ENCODE measurements around the gene GALNT12. TPM values are rescaled to one million over a fixed set of nuclear protein-coding genes. Genes with fewer than 3 reads are reported as not detected.

GALNT12 gene
- total RNA-seq, 4 donors from 2014 or later, result 17.5 to 25.9 (median 21.1) TPM

DNA sequence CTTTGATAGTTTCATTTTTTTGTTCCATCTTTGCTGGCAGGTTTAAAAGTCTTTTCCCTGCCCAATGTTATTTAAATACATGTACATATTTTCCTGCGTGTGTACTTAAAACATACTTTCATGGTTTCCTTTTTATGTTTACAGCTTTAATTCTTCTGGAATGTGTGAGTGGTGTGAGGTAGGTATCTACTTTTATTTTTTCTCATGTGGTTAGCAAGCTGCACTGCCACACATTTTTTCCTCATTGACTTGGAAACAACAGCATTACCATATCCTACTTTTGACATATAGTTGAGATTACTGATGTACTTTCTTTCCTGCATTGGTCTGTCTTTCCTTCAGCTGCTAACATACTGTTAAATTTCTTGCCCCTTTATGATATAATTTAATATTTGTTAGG, 84.8 kb downstream of the GALNT12 start:
- 37 to 60% methylated on average over 1 of the region's 1 CpG for WGBS, 2 donors
- no peaks in the 10 kb centered on the region for H3K27me3 ChIP-seq
- TF ChIP-seq, protein P1, sequence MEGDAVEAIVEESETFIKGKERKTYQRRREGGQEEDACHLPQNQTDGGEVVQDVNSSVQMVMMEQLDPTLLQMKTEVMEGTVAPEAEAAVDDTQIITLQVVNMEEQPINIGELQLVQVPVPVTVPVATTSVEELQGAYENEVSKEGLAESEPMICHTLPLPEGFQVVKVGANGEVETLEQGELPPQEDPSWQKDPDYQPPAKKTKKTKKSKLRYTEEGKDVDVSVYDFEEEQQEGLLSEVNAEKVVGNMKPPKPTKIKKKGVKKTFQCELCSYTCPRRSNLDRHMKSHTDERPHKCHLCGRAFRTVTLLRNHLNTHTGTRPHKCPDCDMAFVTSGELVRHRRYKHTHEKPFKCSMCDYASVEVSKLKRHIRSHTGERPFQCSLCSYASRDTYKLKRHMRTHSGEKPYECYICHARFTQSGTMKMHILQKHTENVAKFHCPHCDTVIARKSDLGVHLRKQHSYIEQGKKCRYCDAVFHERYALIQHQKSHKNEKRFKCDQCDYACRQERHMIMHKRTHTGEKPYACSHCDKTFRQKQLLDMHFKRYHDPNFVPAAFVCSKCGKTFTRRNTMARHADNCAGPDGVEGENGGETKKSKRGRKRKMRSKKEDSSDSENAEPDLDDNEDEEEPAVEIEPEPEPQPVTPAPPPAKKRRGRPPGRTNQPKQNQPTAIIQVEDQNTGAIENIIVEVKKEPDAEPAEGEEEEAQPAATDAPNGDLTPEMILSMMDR (IDR thresholded peaks at IDR 0.05), result no peak
- no peak for TF ChIP-seq POLR2A (IDR thresholded peaks at IDR 0.05)
- no peaks in the 10 kb centered on the region for H3K36me3 ChIP-seq
- peaks cover 0 to 18% (median 0%) of the 10 kb centered on the region in 3 donors for H3K4me1 ChIP-seq
- intact Hi-C loops (cut with DNase I), result no loop called here
- DNase-seq, result no peak
- H3K4me3 ChIP-seq, result no peak overlapping the region
- H3K27ac ChIP-seq, result no peak overlapping the region
- H3K9me3 ChIP-seq, result no peaks in the 10 kb centered on the region

DNA sequence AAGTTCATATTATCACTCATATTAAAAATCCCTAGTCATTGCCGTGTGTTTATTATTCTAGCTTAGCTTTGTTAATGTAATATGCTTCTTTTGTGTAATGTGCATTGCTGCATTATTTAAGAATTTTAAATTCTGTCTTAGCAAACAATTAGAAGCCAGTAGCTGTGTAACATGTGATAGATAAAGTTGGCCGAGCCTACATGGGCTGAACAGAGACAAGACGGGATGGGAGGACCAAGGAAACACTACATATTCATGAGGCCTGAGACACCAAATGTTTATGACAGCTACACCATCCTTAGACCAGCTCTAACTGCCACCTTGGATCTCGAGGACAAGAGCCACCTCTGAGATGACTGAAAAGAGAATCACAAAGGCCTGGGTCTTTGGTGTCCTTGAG, 85.2 kb downstream of the GALNT12 start:
- TF ChIP-seq, protein P1 (IDR thresholded peaks at IDR 0.05), result no peak
- TF ChIP-seq POLR2A (IDR thresholded peaks at IDR 0.05), result no peak
- Histone ChIP-seq H3K27me3 (no peaks in the 10 kb centered on the region), H3K27ac (no peak overlapping the region), H3K4me3 (no peak overlapping the region), H3K4me1 (peaks cover 0 to 14% (median 0%) of the 10 kb centered on the region in 3 donors), H3K36me3 (no peaks in the 10 kb centered on the region), H3K9me3 (no peaks in the 10 kb centered on the region)
- intact Hi-C loops (cut with DNase I), result no loop called here
- 61 to 69% methylated on average over 4 of the region's 4 CpGs for WGBS, 2 donors
- no peak for DNase-seq

DNA sequence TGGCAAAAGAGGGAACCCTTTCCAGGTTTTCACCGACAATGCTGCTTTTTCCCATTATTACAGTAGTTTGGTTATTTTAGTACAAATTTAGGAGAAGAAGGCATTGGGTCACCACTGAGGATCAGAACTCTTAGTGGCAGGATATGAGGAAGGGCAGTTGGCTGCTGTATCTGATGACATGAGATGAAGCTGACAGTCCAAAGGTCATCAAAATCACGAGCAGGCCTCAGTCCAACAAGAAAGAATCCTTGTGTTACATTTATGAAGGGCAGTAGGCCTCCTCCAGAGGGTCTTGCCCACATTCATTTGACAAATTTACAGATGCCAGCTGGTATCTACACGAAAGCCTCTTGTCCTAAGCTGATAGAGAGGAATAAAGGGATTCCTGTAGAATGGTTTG, 86.7 kb downstream of the GALNT12 start:
- H3K27ac ChIP-seq, result no peak overlapping the region
- intact Hi-C loops (cut with DNase I), result no loop called here
- TF ChIP-seq POLR2A (IDR thresholded peaks at IDR 0.05), result no peak
- TF ChIP-seq, protein P1 (IDR thresholded peaks at IDR 0.05), result no peak
- no peak for DNase-seq
- H3K4me3 ChIP-seq, result no peak overlapping the region
- WGBS, 2 donors, result 74 to 80% methylated on average over 3 of the region's 3 CpGs
- H3K9me3 ChIP-seq, result no peaks in the 10 kb centered on the region
- no peaks in the 10 kb centered on the region for H3K27me3 ChIP-seq
- no peaks in the 10 kb centered on the region for H3K36me3 ChIP-seq
- peaks cover 0 to 3% (median 0%) of the 10 kb centered on the region in 3 donors for H3K4me1 ChIP-seq

DNA sequence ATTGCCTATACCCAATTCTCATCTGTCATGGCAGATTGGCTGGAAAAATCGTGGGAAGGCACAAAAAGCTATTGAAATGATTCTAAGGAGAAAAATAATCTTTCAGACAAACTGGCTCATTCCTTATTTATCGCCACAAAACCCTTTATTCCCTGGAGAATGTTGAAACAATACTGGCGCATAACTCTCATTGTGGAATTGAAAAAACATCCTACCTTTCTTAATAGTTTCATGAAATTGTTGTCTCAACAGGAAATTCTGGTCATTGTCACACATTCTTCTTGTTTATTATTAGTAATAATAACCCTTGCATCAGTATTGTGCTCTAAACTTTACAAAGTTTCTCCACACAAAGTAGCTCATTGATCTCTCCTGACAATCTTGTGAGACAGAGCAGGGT, 87.3 kb downstream of the GALNT12 start:
- no peak overlapping the region for H3K27ac ChIP-seq
- intact Hi-C loops (cut with DNase I), result no loop called here
- 70% methylated on average over 3 of the region's 3 CpGs for WGBS, 2 donors

DNA sequence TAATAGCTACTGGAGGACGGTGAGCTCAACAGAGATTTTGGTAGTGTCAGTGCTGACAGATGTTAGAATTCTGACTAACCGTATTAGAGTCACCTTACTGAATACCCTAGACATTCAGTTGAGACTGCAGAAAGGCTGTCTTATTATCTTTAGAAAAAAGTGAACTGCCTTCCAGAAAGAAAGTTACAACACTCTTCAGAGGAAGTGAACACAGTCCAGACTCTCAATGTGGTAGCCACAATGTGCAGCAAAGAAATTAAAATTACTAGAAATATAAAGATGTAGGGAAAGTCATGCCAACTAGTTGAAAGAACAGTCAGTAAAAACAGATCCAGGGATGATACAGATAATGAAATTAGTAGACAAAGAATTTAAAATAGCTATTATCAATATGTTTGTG, 89.2 kb downstream of the GALNT12 start:
- no peak overlapping the region for H3K4me3 ChIP-seq
- no peaks in the 10 kb centered on the region for H3K9me3 ChIP-seq
- H3K27ac ChIP-seq, result no peak overlapping the region
- TF ChIP-seq, protein P1 (IDR thresholded peaks at IDR 0.05), result no peak
- no peak for TF ChIP-seq POLR2A (IDR thresholded peaks at IDR 0.05)
- peaks cover 0 to 5% (median 3%) of the 10 kb centered on the region in 3 donors for H3K4me1 ChIP-seq
- no peaks in the 10 kb centered on the region for H3K27me3 ChIP-seq
- no peaks in the 10 kb centered on the region for H3K36me3 ChIP-seq
- intact Hi-C loops (cut with DNase I), result no loop called here
- WGBS, 2 donors, result 83 to 96% methylated on average over 2 of the region's 2 CpGs
- no peak for DNase-seq

More for the DNA sequence above, 87.3 kb downstream of the GALNT12 start:
- no peak for DNase-seq
- no peak overlapping the region for H3K4me3 ChIP-seq
- no peaks in the 10 kb centered on the region for H3K9me3 ChIP-seq
- no peaks in the 10 kb centered on the region for H3K27me3 ChIP-seq
- TF ChIP-seq POLR2A (IDR thresholded peaks at IDR 0.05), result no peak
- TF ChIP-seq, protein P1 (IDR thresholded peaks at IDR 0.05), result no peak
- no peaks in the 10 kb centered on the region for H3K36me3 ChIP-seq
- H3K4me1 ChIP-seq, result peaks cover 0 to 4% (median 3%) of the 10 kb centered on the region in 3 donors

All from esophagus squamous epithelium (tissue), 5 donors.